ENCODE data around the gene HNMT.
"Not testable (repeated sequence)": the region's sequence is repeated elsewhere in the genome, so short reads cannot be mapped to it uniquely, and the experiment has no call there.

Gene HNMT

GRCh38 chr2:137947032-137947727 lies 17.1 kb upstream of the HNMT start:
- no peak for DNase-seq

- peak; percentile 23 to 38 for DNase-seq
Observed at GRCh38 chr2:137947728-137948336, 16.4 kb upstream of the HNMT start.

- no peak for DNase-seq
Observed at GRCh38 chr2:137948894-137949293, 15.4 kb upstream of the HNMT start.

GRCh38 chr2:137950238-137950637 lies 14.0 kb upstream of the HNMT start:
- DNase-seq = no peak

- no peak for DNase-seq
Observed at GRCh38 chr2:137951586-137951985, 12.7 kb upstream of the HNMT start.

- no peak for DNase-seq
Observed at GRCh38 chr2:137952586-137953129, 11.6 kb upstream of the HNMT start.

- DNase-seq = no peak
Observed at GRCh38 chr2:137955536-137955935, 8.7 kb upstream of the HNMT start.

- no peak for DNase-seq
Observed at GRCh38 chr2:137957033-137957432, 7.2 kb upstream of the HNMT start.

- no peak for DNase-seq
Observed at GRCh38 chr2:137959166-137959565, 5.1 kb upstream of the HNMT start.

- no peak for DNase-seq
Observed at GRCh38 chr2:137960223-137960622, 4.0 kb upstream of the HNMT start.

GRCh38 chr2:137961602-137962001 lies 2.7 kb upstream of the HNMT start:
- DNase-seq = no peak

- DNase-seq = no peak
Observed at GRCh38 chr2:137963535-137964065, 673 bp upstream of the HNMT start.

- no peak for DNase-seq
Observed at GRCh38 chr2:137964859-137965459, 686 bp downstream of the HNMT start.

- DNase-seq = no peak
Observed at GRCh38 chr2:137966043-137966442, 1.8 kb downstream of the HNMT start.

- DNase-seq = no peak
Observed at GRCh38 chr2:137967042-137967441, 2.8 kb downstream of the HNMT start.

GRCh38 chr2:137968477-137969417 lies 4.5 kb downstream of the HNMT start:
- DNase-seq = no peak

GRCh38 chr2:137969418-137969765 lies 5.1 kb downstream of the HNMT start:
- DNase-seq = no peak

GRCh38 chr2:137969876-137970275 lies 5.6 kb downstream of the HNMT start:
- no peak for DNase-seq

- DNase-seq = not testable (repeated sequence)
Observed at GRCh38 chr2:137971259-137971658, 7.0 kb downstream of the HNMT start.

GRCh38 chr2:137973280-137973679 lies 9.0 kb downstream of the HNMT start:
- no peak for DNase-seq

GRCh38 chr2:137975280-137976271 lies 11.3 kb downstream of the HNMT start:
- no peak for DNase-seq

GRCh38 chr2:137976274-137976673 lies 12.0 kb downstream of the HNMT start:
- DNase-seq = no peak

Measured in SHP77 (cell line).